ENCODE results near the gene TRIM72.
"Not testable (repeated sequence)": the region's sequence is repeated elsewhere in the genome, so short reads cannot be mapped to it uniquely, and the experiment has no call there.

The TRIM72 gene

GRCh38 chr16:31213877-31214707, at the start of gene TRIM72:
TSS of gene TRIM72 (plus strand) at chr16:31214119. CDS start at chr16:31214739, 620 bp downstream.
- Mint-ChIP-seq H3K27ac (no peak within 1 kb of the TSS), H3K4me3 (peak within 1 kb of the TSS; percentile 82), H3K4me1 (peaks cover 26% of the 10 kb centered on the region), H3K27me3 (peaks cover 10% of the 10 kb centered on the region), H3K36me3 (no peaks in the 10 kb centered on the region), H3K9me3 (no peaks in the 10 kb centered on the region)
- no peak for DNase-seq (ENCODE audit: low spot score in 2 of 2)
- ATAC-seq (ENCODE audit: low read depth): peak; percentile 7

- Mint-ChIP-seq H3K9me3 (no peaks in the 10 kb centered on the region), H3K4me3 (no peak overlapping the region), H3K27ac (no peak overlapping the region), H3K4me1 (no peaks in the 10 kb centered on the region), H3K27me3 (no peaks in the 10 kb centered on the region), H3K36me3 (no peaks in the 10 kb centered on the region)
- DNase-seq (ENCODE audit: low spot score in 2 of 2) (no peak), ATAC-seq (ENCODE audit: low read depth) (no peak)
Observed at GRCh38 chr16:31167315-31167714, 46.6 kb upstream of the TRIM72 start.

GRCh38 chr16:31168848-31169247, 45.1 kb upstream of the TRIM72 start:
- ATAC-seq (ENCODE audit: low read depth) (no peak), DNase-seq (ENCODE audit: low spot score in 2 of 2) (no peak)
- no peaks in the 10 kb centered on the region for H3K36me3 Mint-ChIP-seq
- H3K4me1 Mint-ChIP-seq: no peaks in the 10 kb centered on the region
- no peaks in the 10 kb centered on the region for H3K27me3 Mint-ChIP-seq
- no peak overlapping the region for H3K4me3 Mint-ChIP-seq
- H3K27ac Mint-ChIP-seq: no peak overlapping the region
- no peaks in the 10 kb centered on the region for H3K9me3 Mint-ChIP-seq

- not testable (repeated sequence) for H3K27me3 Mint-ChIP-seq, H3K9me3 Mint-ChIP-seq
Observed at GRCh38 chr16:31170048-31170447, 43.9 kb upstream of the TRIM72 start.

GRCh38 chr16:31177136-31177535, 36.8 kb upstream of the TRIM72 start:
- H3K4me3 Mint-ChIP-seq: peak overlapping the region; percentile 67
- H3K4me1 Mint-ChIP-seq: peaks cover 20% of the 10 kb centered on the region
- no peaks in the 10 kb centered on the region for H3K9me3 Mint-ChIP-seq
- no peaks in the 10 kb centered on the region for H3K27me3 Mint-ChIP-seq
- ATAC-seq (ENCODE audit: low read depth) (no peak), DNase-seq (ENCODE audit: low spot score in 2 of 2) (no peak)
- H3K27ac Mint-ChIP-seq: peak overlapping the region; percentile 10
- H3K36me3 Mint-ChIP-seq: no peaks in the 10 kb centered on the region

More at GRCh38 chr16:31170048-31170447, 43.9 kb upstream of the TRIM72 start:
- ATAC-seq (ENCODE audit: low read depth); DNase-seq (ENCODE audit: low spot score in 2 of 2); H3K4me1 Mint-ChIP-seq; H3K36me3 Mint-ChIP-seq; H3K4me3 Mint-ChIP-seq; H3K27ac Mint-ChIP-seq: not testable (repeated sequence)

GRCh38 chr16:31179219-31179746, 34.6 kb upstream of the TRIM72 start:
- peak in 1 of 2 donors; percentile 15 for DNase-seq (ENCODE audit: low spot score in 2 of 2)
- peaks cover 34% of the 10 kb centered on the region for H3K4me1 Mint-ChIP-seq
- peak overlapping the region; percentile 99 for H3K27ac Mint-ChIP-seq
- no peak for ATAC-seq (ENCODE audit: low read depth)
- no peaks in the 10 kb centered on the region for H3K9me3 Mint-ChIP-seq
- peaks cover 15% of the 10 kb centered on the region for H3K36me3 Mint-ChIP-seq
- no peaks in the 10 kb centered on the region for H3K27me3 Mint-ChIP-seq
- H3K4me3 Mint-ChIP-seq: peak overlapping the region; percentile 95

- Mint-ChIP-seq H3K36me3 (peaks cover 19% of the 10 kb centered on the region), H3K27ac (peak within 1 kb of the TSS; percentile 99), H3K27me3 (no peaks in the 10 kb centered on the region), H3K4me1 (peaks cover 36% of the 10 kb centered on the region), H3K9me3 (no peaks in the 10 kb centered on the region), H3K4me3 (peak within 1 kb of the TSS; percentile 95)
- peak; percentile 95 to 97 for DNase-seq (ENCODE audit: low spot score in 2 of 2)
- ATAC-seq (ENCODE audit: low read depth): peak; percentile 63
Observed at GRCh38 chr16:31179747-31180459, 34.0 kb upstream of the TRIM72 start, which contains the start of gene FUS. TSS of gene FUS (plus strand) at chr16:31180139. CDS start at chr16:31180215, 76 bp downstream.

- ATAC-seq (ENCODE audit: low read depth) (no peak), DNase-seq (ENCODE audit: low spot score in 2 of 2) (peak in 1 of 2 donors; percentile 30)
- Mint-ChIP-seq H3K27me3 (no peaks in the 10 kb centered on the region), H3K36me3 (peaks cover 31% of the 10 kb centered on the region), H3K27ac (peak overlapping the region; percentile 99), H3K4me3 (peak overlapping the region; percentile 95), H3K9me3 (no peaks in the 10 kb centered on the region), H3K4me1 (peaks cover 44% of the 10 kb centered on the region)
Observed at GRCh38 chr16:31181102-31181830, 32.7 kb upstream of the TRIM72 start.

GRCh38 chr16:31182391-31182790, 31.5 kb upstream of the TRIM72 start:
- Mint-ChIP-seq H3K27ac (peak overlapping the region; percentile 99), H3K4me3 (peak overlapping the region; percentile 95), H3K9me3 (no peaks in the 10 kb centered on the region), H3K36me3 (peaks cover 40% of the 10 kb centered on the region), H3K27me3 (no peaks in the 10 kb centered on the region), H3K4me1 (peaks cover 44% of the 10 kb centered on the region)
- ATAC-seq (ENCODE audit: low read depth) (no peak), DNase-seq (ENCODE audit: low spot score in 2 of 2) (no peak)

- Mint-ChIP-seq H3K27me3 (no peaks in the 10 kb centered on the region), H3K36me3 (peaks cover 45% of the 10 kb centered on the region), H3K9me3 (no peaks in the 10 kb centered on the region), H3K27ac (no peak overlapping the region), H3K4me3 (peak overlapping the region; percentile 5), H3K4me1 (peaks cover 39% of the 10 kb centered on the region)
- ATAC-seq (ENCODE audit: low read depth): no peak
- no peak for DNase-seq (ENCODE audit: low spot score in 2 of 2)
Observed at GRCh38 chr16:31183432-31184428, 30.2 kb upstream of the TRIM72 start.

GRCh38 chr16:31184888-31185287, 29.0 kb upstream of the TRIM72 start:
- Mint-ChIP-seq H3K27me3 (no peaks in the 10 kb centered on the region), H3K27ac (no peak overlapping the region), H3K4me1 (peaks cover 40% of the 10 kb centered on the region), H3K36me3 (peaks cover 57% of the 10 kb centered on the region), H3K9me3 (no peaks in the 10 kb centered on the region), H3K4me3 (no peak overlapping the region)
- ATAC-seq (ENCODE audit: low read depth) (no peak), DNase-seq (ENCODE audit: low spot score in 2 of 2) (no peak)

- Mint-ChIP-seq H3K27ac (no peak overlapping the region), H3K27me3 (no peaks in the 10 kb centered on the region), H3K9me3 (no peaks in the 10 kb centered on the region), H3K36me3 (peaks cover 61% of the 10 kb centered on the region), H3K4me3 (no peak overlapping the region), H3K4me1 (peaks cover 45% of the 10 kb centered on the region)
- no peak for DNase-seq (ENCODE audit: low spot score in 2 of 2)
- ATAC-seq (ENCODE audit: low read depth): no peak
Observed at GRCh38 chr16:31185339-31185738, 28.6 kb upstream of the TRIM72 start.

- ATAC-seq (ENCODE audit: low read depth) (no peak), DNase-seq (ENCODE audit: low spot score in 2 of 2) (no peak)
- Mint-ChIP-seq H3K27me3 (no peaks in the 10 kb centered on the region), H3K27ac (peak overlapping the region; percentile 45), H3K36me3 (peaks cover 69% of the 10 kb centered on the region), H3K4me3 (no peak overlapping the region), H3K4me1 (peaks cover 50% of the 10 kb centered on the region), H3K9me3 (no peaks in the 10 kb centered on the region)
Observed at GRCh38 chr16:31186176-31186575, 27.7 kb upstream of the TRIM72 start.
